D721Med (cell line): ENCODE results near the gene ELAC2.

Experiments used
- DNase-seq: peaks from one replicate; pipeline ENCODE4 v3.0.0; 2011; ENCODE audit warnings: low spot score; ENCODE audit not compliant: insufficient read length
- FAIRE-seq: peaks from 2 replicates; lab custom pipeline; 2011; peaks lifted over from hg19 to GRCh38; lab: Jason Lieb, UNC
- CTCF ChIP-seq: IDR thresholded peaks from 2 replicates; pipeline ENCODE4 v1.5.1; 2012; ENCODE audit warnings: mild to moderate bottlenecking, control low read depth; ENCODE audit not compliant: insufficient read depth; ENCODE audit errors: missing control alignments

Gene ELAC2

GRCh38 chr17:12973496-12974004 is 44.3 kb downstream of the ELAC2 start:
- no peak for TF ChIP-seq CTCF
- no peak for DNase-seq
- no peak for FAIRE-seq

- TF ChIP-seq CTCF: no peak
- FAIRE-seq (no peak), DNase-seq (no peak)
These were observed 49.9 kb downstream of the ELAC2 start for GRCh38 chr17:12967962-12968361.

GRCh38 chr17:12966413-12966812 is 51.4 kb downstream of the ELAC2 start:
- no peak for TF ChIP-seq CTCF
- FAIRE-seq (no peak), DNase-seq (no peak)

DNA sequence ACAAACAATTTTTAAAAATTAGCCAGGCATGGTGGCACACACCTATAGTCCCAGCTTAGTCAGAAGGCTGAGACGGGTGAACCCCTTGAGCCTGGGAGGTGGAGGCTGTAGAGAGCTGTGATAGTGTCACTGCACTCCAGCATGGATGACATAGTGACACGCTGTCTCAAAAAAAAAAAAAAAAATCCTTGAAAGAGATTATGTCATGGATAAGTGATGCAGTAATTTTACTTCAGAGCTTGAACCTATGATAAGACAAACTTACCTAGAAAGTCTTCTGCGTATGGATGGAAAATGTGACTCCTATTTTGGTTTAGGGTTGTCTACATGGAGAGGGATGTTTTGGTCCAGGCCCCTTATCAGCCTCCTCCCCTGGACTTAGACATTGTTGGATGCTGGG is 51.8 kb downstream of the ELAC2 start:
- no peak for TF ChIP-seq CTCF
- FAIRE-seq (no peak), DNase-seq (no peak)

DNA sequence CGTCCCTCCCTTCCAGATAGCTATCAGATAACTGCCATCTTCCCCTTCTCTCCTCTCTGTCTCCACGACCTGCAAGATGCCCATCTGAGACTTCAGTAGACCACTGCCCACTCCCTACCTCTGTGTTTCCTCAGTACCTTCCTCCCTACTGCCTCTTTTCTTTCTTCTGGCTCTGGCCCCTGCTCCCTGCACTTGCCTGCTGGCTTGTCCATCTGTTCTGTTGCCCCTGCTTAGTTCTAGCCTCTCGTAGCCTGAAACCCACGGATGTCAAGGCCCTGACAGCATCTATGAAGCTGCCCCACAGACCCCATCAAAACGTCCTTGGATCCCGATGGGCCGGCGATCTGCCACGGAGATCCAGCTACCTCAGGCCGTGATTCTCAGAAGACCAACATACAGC is 53.0 kb downstream of the ELAC2 start:
- no peak for DNase-seq
- TF ChIP-seq CTCF: no peak
- no peak for FAIRE-seq

GRCh38 chr17:12964162-12964561 is 53.7 kb downstream of the ELAC2 start:
- no peak for TF ChIP-seq CTCF
- no peak for DNase-seq
- no peak for FAIRE-seq

DNA sequence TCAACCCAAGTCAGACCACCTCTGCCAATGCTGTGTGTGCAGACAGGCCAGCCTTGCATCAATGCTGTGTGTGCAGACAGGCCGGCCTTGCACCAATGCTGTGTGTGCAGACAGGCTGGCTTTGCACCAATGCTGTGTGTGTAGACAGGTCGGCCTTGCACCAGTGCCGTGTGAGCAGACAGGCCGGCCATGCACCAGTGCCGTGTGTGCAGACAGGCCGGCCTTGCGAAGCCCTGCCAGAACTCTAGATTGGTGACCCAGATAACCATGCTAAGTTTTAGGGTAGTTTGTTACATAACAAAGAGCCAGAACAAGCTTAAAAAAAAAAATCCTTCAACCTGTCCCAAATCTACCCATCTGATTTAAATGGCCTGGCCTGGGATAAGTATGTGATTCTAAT is 54.3 kb downstream of the ELAC2 start:
- TF ChIP-seq CTCF: no peak
- FAIRE-seq: no peak
- no peak for DNase-seq
